Esophagus squamous epithelium (tissue), 4 donors: ENCODE data around the gene PLA2R1.

Experiments
- POLR2A ChIP-seq, 4 donors: fragments of 450-650 bp; IDR thresholded peaks; one replicate each; pipeline ENCODE4 v1.6.1; 2017; ENCODE audit warnings: antibody characterized with exemption in 4 of 4, mild to moderate bottlenecking in 4 of 4, moderate library complexity in 3 of 4
- TF ChIP-seq, protein P1 (sequence below), 6 experiments: fragments of 450-650 bp in 4 of 6; fragments of 200-600 bp in 2 of 6; sonication (generic) in 2 of 6; IDR thresholded peaks; one replicate each; pipeline ENCODE4 v1.5.1; 2016 to 2019; ENCODE audit warnings: antibody characterized with exemption in 6 of 6, mild to moderate bottlenecking in 4 of 6, moderate library complexity in 4 of 6

DNA sequence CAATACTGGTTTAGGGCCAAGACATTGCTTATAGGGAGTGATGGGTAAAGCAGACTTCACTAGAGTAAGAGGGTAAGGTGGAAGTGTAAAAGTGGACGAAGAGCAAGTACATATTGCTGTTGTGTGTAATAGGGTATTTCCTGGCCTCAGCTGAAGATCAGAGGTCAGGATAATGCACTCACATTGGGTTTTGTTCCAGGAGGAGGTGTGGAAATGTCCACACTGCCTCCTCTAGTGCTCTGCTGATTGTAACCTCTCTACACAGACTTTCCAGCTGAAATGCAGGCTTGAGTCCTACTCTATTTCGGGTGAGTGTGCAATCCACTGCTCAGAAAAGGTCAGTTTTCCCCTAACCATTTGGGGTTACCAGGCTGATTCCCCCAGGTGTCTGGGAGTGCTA lies 41.7 kb upstream of the PLA2R1 start:
- TF ChIP-seq, protein P1, sequence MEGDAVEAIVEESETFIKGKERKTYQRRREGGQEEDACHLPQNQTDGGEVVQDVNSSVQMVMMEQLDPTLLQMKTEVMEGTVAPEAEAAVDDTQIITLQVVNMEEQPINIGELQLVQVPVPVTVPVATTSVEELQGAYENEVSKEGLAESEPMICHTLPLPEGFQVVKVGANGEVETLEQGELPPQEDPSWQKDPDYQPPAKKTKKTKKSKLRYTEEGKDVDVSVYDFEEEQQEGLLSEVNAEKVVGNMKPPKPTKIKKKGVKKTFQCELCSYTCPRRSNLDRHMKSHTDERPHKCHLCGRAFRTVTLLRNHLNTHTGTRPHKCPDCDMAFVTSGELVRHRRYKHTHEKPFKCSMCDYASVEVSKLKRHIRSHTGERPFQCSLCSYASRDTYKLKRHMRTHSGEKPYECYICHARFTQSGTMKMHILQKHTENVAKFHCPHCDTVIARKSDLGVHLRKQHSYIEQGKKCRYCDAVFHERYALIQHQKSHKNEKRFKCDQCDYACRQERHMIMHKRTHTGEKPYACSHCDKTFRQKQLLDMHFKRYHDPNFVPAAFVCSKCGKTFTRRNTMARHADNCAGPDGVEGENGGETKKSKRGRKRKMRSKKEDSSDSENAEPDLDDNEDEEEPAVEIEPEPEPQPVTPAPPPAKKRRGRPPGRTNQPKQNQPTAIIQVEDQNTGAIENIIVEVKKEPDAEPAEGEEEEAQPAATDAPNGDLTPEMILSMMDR (IDR thresholded peaks at IDR 0.05): no peak
- TF ChIP-seq POLR2A (IDR thresholded peaks at IDR 0.05): no peak
